Activated CD4-positive, CD25-positive, alpha-beta regulatory T cell treated with anti-CD3 and anti-CD28 coated beads, Interleukin-2, amount 50 U/mL, for 24 hours (primary cell): Measurements from ENCODE around the gene INPP4B.

Source experiments
- ATAC-seq, 2 donors: fragments of 150-1000 bp; cut with Tn5 transposase; one replicate each; pipeline ENCODE4 v1.10.0; 2021; ENCODE audit warnings: mild to moderate bottlenecking in 1 of 2, moderate library complexity in 1 of 2

INPP4B gene

DNA sequence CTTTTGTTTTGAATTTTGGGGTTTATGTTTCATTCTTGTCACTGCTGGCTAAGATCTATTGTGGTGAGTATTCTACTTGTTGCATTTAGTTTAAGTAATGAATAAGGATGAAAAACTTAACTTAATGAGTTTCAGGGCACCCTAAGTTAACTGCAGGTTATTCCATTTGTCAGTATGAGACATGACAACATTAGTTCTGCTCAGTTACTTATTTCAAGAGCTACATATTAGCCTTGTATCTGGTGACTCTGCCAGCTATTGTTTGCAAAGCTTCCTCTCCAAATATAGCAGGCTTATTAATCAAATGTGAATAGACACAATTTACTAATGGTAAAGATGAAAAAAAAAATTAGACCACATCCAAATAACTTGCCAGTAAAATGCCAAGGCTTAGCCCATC, 642.6 kb downstream of the INPP4B start:
- no peak for ATAC-seq

GRCh38 chr4:142202404-142203332, 643.4 kb downstream of the INPP4B start:
- ATAC-seq: no peak

- no peak for ATAC-seq
These were observed 645.1 kb downstream of the INPP4B start for GRCh38 chr4:142201041-142201440.

- no peak for ATAC-seq
These were observed 651.2 kb downstream of the INPP4B start for GRCh38 chr4:142194905-142195304.

DNA sequence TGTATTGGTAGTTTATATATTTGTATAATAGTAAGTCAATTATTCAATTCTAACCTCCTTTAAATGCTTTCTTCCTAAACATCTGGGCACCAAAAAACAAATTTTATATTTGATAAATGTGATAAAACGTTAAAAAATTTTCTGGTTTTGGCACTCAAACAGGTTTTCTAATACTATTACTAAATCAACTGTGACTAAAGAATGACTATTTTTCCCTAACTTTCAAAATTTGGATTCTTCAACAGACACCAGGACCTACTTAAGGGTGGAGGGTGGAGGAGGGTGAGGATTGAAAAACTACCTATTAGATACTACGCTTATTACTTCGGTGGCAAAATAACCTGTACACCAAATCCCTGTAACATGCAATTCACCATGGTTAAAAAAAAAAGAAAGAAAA, 654.2 kb downstream of the INPP4B start:
- no peak for ATAC-seq

- no peak for ATAC-seq
These were observed 665.1 kb downstream of the INPP4B start for GRCh38 chr4:142181021-142181420.

DNA sequence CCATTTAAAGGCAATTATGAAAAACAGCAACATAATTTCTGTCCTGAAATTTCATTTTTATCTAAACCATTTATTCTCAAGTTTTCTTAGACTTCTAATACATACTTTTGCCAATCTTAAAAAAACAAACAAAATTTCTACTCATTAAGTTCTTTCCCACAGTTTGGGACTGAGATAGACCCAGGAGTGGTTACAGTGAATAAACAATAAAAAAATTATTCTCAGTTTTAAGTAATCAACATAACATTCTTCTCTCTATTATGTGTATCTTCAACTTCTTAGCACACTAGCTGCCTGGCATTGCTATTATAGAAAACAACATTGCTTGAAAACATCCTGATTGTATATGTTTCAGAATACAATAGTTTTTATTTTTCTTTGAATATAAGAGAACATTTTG, 676.9 kb downstream of the INPP4B start:
- ATAC-seq: no peak

DNA sequence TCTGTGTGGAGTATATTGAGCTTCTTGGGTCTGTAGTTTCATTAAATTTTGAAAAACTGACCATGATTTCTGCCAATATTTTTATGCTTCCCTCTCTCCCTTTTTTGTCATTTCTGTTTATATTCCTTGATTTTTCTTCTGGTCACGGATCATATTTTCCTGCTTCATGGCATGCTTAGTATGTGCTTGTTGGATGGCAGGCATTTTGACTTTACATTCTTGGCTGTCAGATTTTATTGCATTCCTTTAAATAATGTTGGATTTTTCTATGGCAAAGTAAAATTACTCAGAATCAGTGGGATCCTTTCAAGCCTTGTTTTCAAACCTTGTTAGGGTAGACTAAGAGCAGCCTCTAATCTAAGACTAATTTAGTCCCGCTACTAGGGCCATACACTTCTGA, 677.9 kb downstream of the INPP4B start:
- ATAC-seq: no peak

DNA sequence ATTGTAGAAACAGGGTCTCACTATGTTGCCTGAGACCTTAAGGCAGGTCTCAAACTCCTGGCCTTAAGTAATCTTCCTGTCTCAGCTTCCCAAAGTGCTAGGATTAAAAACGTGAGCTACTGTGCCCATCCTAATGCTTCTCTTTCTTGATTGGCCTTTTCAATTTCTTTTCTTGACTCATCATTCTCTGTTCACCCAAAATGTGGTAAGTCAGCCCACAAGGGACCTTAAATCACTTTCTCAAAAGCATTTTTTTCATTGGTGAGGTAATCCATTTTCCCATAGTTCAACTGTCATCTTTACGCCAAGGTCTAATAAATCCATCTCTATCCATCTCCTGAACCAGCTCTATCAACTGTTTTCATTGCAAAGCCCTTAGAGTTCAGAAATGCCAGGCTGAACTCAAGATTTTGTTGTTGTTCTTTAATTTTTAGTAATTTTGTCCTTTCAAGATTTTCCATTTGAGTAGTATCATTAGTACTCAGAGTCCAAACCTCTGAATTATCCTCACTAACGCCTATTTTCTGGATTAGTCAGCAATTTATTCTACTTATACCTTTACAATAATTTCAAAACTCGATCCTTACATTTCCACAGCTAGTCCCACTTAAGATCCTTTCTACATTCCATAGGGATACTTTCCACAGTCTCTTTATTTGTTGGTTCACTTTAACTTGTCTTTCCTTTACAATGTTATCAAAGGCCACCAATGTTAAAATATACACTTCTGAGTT, 681.2 kb downstream of the INPP4B start:
- no peak for ATAC-seq

- ATAC-seq: no peak
These were observed 685.0 kb downstream of the INPP4B start for GRCh38 chr4:142161086-142161485.

- ATAC-seq: no peak
These were observed 685.6 kb downstream of the INPP4B start for GRCh38 chr4:142160509-142160908.

GRCh38 chr4:142158980-142159379, 687.1 kb downstream of the INPP4B start:
- no peak for ATAC-seq

GRCh38 chr4:142156256-142156655, 689.8 kb downstream of the INPP4B start:
- no peak for ATAC-seq

DNA sequence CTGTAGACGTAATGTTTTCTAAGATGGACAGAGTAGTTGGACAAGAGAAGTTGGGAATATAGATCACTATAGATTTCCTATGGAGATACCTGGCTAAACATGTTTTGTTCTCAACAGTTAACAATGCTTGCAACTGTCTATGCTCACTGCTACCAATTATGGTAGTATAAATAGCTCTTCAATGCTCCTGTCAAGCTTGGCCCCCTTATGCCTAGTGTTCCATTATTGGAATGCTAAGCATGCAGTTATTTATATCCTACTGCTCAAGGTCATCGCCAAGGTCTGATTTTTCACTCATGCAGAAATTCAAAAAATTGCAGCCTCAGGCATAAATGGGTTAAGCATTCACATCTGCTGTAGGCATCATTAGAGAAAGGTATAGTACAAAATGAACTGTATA, 690.8 kb downstream of the INPP4B start:
- ATAC-seq: no peak

GRCh38 chr4:142150483-142150882, 695.6 kb downstream of the INPP4B start:
- ATAC-seq: no peak

DNA sequence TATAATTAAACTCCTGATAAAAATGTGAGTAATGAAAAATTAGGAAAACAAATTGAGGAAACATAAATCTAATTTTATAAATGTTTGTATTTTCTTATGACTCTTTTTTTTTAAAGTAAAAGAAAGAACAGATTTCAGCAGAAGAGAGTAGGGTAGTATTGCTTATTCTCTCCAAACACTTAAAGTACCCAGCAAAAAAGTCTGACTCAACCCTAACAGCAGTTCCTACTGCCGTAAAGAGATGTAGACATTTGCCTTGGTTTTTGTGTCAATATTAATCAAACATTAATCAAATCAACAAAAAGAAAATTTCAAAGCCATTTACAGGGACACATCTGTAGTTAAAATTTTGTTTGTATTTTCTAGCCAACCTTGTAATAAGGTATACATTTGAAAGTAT, 701.3 kb downstream of the INPP4B start:
- ATAC-seq: no peak

- peak in 1 of 2 donors; percentile 43 for ATAC-seq
These were observed 703.6 kb downstream of the INPP4B start for GRCh38 chr4:142142366-142143054.

DNA sequence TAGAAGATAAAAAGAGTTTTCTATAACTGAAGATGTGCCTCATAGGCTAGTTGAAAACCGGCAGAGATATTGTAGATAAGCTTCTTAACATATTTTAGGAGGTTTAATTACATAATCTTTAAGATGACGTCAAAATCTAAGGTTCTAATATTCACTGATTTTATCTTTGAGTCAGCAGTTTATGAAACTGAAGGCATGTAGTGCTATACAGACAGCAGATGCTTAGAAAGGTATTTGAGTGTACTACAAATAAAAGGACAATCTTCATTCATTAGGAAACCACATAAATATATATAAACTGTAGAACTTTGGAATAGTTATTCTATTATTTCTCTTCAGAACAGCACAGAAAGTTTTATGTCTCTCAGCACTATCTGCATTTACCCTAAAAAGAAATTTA, 704.9 kb downstream of the INPP4B start:
- no peak for ATAC-seq

DNA sequence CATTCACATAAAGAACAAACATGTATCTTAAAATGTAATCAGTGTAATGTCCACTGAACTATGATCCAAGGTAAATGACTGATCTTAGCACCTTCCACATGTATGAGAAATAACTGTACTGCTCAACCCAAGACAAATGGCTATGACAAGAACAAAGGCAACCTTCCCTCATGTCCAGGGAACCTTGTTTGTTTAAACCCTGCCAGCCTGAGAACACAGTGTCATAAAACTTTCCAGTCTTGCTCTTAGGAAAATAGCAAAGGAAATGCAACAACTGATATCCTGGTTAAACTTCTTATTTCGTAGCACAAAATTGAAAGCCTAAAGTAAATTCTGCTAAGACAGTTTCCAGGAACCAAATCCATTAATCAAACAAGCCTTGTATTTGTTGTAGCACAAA, 715.4 kb downstream of the INPP4B start:
- ATAC-seq: no peak

DNA sequence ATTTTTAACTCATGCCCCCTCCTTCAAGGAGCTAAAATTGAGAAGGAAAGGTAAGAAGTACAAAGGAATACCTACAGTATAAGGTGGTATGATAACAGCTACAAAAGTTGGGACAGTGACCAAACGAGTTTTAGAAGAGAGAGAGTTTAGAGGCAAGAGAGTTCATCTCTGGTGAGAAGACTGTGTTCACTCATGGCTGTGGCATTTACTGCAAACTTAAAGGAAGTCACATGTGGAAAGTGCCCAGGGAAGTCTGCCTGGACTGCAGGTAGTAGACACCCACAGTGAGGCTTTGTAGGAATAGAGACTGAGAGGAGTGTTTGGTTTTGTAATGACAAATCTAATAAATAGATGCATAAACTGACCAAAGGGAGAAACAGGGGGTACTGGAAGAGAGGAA, 716.2 kb downstream of the INPP4B start:
- ATAC-seq: no peak

DNA sequence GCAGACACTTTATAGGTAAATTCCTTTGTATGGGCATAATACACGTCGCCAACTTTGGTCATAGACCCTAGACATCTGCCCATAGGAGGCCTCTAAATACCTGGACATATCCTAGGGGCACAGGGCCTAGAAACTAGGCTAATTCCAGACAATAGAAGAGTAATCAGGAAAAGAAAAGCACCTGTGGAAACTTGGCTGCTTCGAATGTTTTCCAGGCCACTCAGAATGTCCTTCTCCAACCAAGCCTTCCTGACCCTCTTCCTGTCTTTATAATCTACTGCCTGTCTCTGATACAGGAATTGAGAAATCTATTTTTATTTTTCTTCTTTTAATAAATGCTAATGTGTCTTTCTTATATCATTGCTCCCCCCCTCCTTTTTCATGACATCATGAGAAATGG, 716.6 kb downstream of the INPP4B start:
- ATAC-seq: no peak

DNA sequence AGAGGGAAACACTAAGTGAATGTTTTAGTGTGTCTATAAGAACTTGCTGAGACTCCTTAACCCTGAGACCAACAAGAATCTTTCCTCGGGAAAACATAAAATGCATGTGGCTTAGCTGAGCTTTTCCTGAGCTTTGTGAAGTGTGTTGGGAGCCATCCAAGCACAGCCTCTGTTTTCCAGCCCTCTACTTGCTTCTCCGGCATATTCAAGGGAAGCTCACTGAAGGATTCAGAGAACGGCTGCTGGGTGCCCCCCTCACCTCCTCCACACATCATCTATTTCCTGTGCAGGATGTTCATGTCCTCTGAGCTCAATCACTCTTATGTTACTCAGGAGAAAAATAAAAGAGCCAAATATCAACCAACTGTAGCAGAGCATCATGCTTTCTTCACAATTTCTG, 717.6 kb downstream of the INPP4B start:
- no peak for ATAC-seq

- peak; percentile 55 to 67 for ATAC-seq
These were observed 719.1 kb downstream of the INPP4B start for GRCh38 chr4:142126890-142127497.
